Ramos (cell line): Measurements from ENCODE around the gene KLHL33.

ENCODE experiments used
- in situ Hi-C: fragments of 300-500 bp; cut with MboI; formaldehyde crosslinking; loops from one replicate; pipeline ENCODE4 v1.14.3; 2022; ENCODE audit warnings: low sequenced_read_pairs; ENCODE audit not compliant: unreplicated experiment

The KLHL33 gene, protein sequence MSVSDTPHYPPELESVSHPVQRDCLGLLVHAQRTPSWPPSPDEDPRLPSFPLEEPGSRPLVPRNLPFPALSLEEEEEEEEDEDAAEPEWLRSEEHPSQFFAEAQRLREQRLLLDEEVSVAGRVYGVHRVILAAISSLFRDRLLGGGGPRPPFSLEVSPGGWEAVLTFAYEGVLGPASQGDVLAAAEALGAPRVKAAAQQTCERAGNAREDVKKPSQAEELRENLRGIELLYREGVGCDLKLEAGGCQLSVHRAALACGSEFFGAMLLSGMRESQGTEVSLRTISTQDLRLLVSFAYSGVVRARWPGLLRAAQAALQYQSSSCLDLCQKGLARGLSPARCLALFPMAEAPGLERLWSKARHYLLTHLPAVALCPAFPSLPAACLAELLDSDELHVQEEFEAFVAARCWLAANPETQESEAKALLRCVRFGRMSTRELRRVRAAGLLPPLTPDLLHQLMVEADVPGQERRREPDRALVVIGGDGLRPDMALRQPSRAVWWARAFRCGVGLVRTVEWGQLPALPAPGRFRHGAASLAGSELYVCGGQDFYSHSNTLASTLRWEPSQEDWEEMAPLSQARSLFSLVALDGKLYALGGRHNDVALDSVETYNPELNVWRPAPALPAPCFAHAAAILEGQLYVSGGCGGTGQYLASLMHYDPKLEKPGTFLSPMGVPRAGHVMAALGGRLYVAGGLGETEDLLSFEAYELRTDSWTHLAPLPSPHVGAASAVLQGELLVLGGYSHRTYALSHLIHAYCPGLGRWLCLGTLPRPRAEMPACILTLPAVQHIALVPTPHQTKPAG

DNA sequence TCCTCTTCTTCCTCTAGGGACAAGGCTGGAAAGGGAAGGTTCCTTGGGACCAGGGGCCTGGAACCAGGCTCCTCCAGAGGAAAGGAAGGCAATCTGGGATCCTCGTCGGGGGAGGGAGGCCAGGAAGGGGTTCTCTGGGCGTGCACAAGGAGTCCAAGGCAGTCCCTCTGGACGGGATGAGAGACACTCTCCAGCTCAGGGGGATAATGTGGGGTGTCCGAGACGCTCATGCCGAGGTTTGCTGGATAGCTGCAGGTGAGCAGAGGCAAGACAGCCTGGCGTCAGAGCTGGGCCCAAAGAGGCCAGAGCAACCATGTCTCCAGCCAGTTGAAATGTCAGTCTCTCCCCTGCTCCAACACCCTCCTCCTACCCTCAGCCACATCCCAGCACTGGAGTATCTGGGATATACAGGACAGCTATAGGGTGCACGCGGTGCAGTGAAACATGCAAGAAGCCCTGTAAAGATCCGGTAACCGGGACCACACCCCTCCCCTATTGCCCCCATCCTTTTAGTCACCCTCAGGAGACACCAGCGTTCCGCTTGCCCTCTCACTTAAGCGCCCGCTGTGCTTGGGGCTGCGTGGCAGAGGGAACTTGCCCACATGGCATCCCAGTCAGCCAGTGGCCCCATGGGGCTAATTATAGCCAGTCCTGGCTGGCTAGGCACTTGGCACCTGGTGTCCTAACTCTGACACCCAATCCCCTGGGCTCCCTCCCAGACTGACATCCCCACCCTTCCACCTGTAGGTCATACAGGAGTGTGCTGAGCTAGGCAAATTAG is at the start of gene KLHL33:
Gene KLHL33, minus strand, starts transcription at position 585 of the 781 bp plus-strand sequence. Its CDS starts 355 bp downstream, at position 230.
- in situ Hi-C loops = no loop called here

DNA sequence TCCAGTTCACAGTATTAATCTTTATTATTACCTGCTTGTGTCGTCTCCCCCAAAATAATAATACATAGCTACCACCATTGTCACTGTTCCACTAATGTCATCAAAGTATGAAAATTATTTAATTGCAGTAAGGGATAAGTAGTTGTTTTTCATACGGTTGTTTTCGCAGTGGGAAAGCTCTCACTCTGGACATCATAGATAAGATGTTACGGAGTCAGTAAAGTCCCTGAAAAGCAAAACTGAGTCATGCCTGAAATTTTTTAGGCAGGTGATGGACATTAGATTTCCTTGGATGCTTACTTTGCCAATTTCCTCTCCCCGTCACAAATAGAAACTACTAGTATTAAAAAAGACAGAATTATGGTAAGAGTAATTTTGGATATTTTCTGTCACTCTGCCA is 46.4 kb upstream of the KLHL33 start:
- in situ Hi-C loops = no loop called here

DNA sequence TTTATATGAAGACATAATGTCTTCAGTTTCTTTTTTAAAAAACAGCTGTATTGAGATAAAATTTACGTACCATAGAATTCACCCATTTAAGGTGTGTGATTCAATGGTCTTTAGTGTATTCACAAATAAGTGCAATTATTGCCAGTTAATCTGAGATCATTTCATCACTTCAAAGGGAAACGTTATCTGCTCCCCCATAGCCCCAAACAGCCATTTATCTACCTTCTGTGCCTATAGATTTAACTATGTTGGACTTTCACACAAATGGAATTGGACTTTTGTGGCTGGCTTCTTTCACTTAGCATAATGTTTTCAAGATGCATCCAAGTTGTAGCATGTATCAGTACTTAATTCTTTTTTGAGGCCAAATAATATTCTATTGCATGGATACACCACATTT is 42.9 kb upstream of the KLHL33 start:
- in situ Hi-C loops = no loop called here

DNA sequence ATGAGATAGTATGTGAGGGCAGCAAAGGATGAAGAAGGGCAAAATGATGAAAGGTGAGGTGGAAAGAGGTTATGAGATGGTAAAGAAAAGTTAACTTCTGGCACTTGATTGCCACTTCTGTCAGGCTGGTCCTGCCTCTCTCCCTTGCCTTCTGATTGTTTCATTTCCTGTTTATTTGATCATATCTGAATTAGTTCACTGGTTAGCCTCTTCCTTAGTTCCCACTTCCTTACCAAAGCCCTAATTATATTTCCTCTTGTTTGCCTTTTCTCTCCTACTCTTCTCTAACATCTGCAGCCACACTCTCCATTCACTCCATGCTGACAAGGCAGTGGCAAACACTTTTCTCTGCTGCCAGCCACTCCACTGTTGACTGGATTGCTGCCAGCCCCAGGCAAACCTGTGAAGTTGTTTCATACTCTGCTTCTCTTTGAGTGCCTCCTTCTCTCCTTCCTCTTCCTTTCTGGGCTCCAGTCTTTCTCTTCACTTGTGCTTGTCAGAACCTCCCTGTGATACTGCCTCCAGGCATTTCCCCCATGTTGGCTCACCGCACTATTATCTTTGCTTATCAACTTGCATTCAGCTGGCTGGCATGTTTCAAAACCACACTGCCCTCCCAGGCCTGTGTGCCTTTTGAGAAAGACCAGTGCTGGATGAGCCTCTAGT is 41.4 kb upstream of the KLHL33 start:
- in situ Hi-C loops = no loop called here

DNA sequence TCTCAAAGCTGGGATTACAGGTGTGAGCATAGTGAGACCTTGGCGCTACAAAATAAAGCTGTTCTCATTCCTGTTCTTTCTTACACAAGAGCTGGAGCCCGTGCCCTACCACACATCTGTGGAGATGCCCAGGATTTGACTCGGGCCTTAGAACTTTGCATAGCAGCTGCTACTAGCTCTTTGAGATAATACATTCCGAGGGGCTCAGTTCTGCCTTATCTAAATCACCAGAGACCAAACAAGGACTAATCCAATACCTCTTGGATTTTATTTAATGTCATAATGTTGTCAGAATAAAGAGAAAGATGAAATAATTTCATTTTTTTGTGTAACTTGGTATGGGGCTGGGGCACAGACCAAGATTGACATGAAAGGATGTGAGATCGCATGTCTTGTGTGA is 40.8 kb upstream of the KLHL33 start:
- in situ Hi-C loops = no loop called here

DNA sequence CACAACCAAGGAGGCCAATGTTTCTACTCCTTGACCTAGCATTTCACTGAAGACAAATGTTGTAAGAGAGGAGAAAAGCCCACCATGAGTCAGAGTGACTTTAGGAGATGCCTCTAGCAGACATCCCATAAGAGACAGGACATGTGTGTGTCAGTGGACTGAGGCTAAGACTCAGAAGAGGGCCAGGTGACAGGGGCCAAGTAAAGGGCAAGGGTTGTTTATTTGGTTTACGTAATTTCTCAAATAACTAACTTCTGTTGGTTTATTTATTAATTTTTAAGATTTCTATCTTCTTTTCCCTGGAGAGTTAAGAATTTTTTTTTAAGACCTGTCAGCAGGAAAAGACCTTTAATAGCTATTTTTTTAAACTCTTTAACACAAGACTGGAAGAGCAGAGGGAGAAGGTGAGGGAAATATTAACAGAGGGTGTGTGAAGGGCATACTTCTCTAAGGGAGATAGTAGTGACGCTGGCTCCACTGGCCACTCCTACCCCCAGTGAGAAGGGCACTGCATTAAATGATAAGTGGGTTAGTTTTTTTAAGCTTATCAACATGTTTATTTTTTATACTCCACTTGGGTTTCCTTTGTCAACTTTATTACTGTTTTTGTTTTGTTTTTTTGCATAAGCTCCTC is 36.7 kb upstream of the KLHL33 start:
- in situ Hi-C loops = no loop called here

DNA sequence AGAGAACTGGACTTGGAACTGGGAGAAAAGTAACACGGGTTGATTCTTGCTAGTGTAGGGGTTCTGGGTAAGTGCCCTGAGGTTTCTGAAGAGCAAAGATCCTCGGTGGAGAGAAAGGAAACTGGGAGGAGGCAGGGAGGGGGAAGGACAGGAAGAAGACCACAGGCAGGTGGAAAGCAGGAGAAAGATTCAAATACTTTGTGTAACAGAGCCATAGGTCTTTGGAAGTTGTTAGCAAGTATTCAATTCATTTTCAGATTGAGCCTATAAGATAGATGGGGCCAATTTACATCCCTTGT is 34.6 kb upstream of the KLHL33 start:
- in situ Hi-C loops = no loop called here

DNA sequence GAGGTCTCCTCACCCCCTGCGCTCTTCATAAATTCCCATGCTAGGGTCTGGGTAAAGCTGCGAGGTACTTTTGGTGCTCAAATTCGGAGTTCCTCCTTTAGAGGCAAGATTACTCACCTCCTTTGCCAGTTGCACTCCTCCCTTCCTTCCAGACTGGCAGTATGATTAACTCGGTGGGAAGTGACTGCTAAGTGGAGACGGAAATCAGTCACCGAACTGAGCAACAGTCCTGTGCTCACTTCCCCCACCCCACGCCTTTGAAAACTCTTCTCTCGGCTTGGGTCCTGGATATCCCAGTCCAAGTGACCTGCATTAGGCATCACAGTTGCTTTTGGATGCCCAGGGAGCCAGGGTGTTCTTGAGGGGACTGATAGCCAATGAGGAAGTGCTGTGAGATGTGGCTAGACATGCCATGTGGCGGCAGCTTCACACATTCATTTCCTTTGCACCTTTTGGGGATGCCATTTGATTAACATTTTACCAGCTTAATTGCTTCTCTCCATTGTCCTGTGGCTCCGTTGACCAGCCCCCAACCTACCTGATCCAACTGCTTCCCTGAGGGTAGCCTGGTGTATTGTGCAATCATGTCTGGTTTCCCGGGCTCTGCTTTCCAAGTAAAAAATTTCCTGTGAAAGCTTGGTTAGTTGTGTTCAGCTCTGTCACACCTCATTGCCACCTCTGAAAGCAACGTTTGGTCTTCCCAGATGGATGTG is 34.1 kb upstream of the KLHL33 start:
- in situ Hi-C loops = loop anchor here (10.0 kb wide), 1 partner anchor 135 kb away; the partner anchor contains the start of gene CCNB1IP1

DNA sequence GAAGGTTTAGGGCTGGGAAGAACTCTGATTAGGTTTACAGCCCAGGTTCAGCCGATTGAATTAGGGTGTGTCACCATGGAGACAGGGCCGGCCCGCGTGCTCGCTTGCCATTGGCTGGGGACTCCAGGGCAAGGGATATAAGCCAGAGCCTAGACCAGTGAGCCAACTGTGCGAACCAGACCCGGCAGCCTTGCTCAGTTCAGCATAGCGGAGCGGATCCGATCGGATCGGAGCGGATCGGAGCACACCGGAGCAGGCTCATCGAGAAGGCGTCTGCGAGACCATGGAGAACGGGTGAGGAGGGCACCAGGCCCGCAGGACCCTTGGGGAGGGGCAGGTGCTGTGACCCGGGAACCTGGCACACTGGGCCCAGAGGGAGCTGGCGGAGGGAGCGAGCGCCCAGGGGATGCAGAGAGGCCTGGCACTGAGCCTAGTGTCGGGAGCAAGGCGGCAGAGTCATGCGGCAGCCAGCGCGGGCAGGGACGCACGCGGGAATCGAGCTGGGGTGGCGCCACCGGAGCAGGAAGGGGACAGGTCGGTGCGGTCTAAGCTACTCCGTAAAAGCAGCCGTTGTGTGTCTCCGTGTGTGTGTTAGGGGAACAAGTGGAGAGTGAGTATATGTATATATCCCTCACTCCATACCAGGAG is 33.4 kb upstream of the KLHL33 start, which contains the start of gene PNP:
Gene PNP, plus strand, starts transcription at position 165 of the 648 bp plus-strand sequence. Its CDS starts 119 bp downstream, at position 284.
- in situ Hi-C loops = loop anchor here (10.0 kb wide), 1 partner anchor 135 kb away; the partner anchor contains the start of gene CCNB1IP1

DNA sequence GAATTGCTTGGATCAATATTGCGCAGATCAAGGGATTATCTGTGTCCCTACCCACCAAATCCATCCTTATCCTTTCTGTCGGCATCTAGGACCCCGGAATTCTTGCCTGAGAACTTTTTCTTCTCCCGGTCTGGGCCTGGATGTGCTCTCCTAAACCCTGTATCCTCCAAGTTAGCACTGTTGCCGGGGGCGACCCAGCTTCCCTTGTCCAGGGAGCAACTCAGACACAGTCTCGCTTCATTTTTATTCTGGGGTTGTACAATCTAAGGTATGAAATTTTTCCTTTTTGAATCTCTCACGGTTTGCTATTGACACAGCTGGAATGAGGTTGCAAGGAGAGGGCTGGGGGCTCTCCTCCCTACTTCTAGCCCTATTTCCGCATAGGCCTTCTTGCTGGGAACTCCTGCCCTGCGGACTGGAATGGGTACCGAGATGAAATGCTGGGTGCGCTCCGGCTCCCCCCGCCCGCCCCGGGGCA is 32.8 kb upstream of the KLHL33 start:
- in situ Hi-C loops = loop anchor here (10.0 kb wide), 1 partner anchor 134 kb away; the partner anchor contains the start of gene CCNB1IP1

DNA sequence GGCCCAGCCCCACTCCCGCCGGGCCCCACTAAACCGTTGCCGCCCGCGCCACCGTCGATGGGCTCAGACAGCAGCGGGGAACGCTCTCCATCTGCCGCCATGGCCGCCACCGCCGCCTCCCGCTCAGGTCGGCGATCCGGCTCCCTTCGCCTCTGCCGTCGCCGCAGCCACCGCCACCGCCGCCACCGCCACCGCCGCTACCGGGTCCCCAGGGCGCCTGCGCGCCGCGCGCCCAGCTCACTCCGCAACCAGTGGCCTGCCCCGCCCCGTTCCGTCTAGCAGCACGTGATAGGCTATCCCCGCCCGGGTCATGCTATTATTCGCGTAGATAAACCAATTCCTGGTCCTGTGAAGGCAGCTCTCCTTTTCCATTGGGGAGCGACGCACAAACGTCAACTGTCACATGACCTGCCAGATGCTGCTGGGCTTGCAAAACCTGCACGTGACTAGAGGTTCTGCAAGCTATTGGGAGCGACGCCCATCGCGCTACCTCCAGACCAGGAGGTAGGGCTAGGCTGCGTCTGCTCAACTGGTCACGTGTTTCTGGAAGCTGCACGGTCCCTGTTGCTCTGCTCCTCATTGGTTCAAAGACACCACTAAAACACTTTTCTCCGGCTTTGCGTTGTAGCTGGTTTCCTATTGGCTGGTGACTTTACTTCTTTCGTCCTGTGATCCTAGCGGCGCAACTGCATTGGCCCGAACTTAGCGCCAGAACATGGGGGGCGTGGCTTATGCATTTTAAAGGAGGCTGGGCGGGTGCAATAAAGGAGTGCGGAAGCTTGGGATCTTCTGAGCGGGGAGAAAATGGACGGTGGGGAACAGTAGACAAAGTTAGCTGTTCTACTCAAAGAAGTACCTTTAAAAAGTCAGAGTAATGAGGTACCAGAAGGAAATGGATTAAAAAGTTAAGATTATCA is 25.5 kb upstream of the KLHL33 start, which contains the start of gene PIP4P1:
Gene PIP4P1, minus strand, starts transcription at position 210 of the 917 bp plus-strand sequence. Its CDS starts 109 bp downstream, at position 101.
- in situ Hi-C loops = loop anchor here (10.0 kb wide), 1 partner anchor 127 kb away; the partner anchor contains the start of gene CCNB1IP1

DNA sequence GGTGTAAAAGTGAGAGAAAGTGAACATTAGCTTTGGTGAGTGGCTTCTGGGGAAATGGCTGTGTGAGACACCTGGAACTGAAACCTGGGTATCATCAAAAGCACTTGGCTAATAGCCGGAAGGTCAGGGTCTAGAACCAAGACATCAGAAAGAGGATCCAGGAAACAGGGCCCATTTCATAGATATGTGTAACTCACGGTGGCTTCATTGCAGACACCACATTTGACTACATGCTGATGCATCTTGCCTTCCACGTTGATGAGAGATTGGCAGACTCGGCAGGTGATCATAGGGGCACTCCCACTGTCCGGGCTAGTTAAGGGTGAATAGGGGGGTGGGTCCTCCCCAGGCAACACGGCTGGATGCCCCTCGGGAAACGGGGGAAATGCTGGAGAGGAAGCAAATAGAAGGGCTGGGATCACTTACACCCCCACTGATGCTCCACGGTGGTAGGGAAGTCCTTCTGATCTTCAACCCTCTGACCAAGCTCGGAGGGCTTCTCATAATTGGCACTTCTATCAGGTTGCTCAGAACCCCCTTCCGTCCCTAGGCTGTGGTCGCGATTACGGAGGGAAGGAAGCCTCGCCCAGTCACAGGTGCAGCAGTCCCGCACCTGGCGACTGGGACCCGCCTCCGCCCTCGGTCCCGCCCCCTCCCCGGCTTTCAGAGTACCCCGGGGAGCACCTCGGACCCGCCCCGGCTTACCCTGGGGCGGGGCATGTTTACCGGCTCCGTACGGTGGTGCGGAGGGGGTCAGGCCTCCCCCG is 24.7 kb upstream of the KLHL33 start:
- in situ Hi-C loops = loop anchor here (10.0 kb wide), 1 partner anchor 126 kb away; the partner anchor contains the start of gene CCNB1IP1

DNA sequence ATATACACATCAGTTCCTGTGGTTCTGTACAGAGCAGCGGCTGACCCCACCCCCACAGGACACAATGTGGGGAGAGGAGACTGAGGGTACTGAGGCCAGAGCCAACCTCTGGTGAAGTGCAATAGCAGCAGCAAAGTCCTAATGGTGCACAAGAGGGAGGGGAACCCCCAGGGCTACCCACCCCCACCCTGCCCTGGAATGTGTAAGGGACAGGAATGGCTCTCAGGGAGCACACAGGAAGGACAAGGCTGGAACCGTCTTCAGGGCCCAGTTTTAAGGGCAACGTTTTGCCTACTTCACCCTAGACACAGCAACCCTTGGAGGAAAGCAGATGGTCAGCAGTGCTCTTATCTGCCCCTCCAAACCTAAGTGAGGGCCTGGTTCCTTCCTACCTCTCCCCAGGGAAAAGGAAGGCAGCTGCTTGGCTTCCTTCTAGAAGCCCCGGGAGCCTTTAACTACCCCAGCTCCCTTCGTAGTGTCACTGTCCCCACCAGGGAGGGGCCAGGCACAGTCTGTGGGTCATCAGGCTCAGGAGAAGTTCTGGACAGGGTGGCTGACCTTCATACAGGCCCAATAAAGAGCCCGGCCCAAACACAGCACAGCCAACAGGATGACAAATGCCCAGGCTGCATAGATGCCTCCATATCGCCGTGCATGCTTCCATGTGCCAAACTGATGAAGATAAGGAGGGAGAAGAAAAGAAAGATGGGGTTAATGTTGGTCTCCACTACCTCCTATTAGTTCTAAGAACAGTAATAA is 22.2 kb upstream of the KLHL33 start:
- in situ Hi-C loops = no loop called here

DNA sequence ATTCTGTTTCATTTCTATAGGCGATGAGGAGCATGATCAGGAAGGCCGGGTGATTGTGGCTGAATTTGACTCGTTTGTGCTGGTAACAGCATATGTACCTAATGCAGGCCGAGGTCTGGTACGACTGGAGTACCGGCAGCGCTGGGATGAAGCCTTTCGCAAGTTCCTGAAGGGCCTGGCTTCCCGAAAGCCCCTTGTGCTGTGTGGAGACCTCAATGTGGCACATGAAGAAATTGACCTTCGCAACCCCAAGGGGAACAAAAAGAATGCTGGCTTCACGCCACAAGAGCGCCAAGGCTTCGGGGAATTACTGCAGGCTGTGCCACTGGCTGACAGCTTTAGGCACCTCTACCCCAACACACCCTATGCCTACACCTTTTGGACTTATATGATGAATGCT is 21.0 kb upstream of the KLHL33 start:
- in situ Hi-C loops = no loop called here
